Activated CD8-positive, alpha-beta memory T cell treated with anti-CD3 and anti-CD28 coated beads for 48 hours (primary cell): ENCODE results near the gene ZNF497.
A peak's percentile ranks its signal among the peaks of the same experiment; 100 is the strongest.

ENCODE experiments used
- DNase-seq, 3 experiments: peaks; one replicate each; pipeline ENCODE4 v3.0.0-alpha.2; 2020; ENCODE audit warnings: low read depth in 2 of 3, low spot score in 2 of 3

ZNF497 gene

GRCh38 chr19:58367698-58368454 is 5.3 kb upstream of the ZNF497 start:
- no peak for DNase-seq

GRCh38 chr19:58366585-58367430 is 4.3 kb upstream of the ZNF497 start:
- DNase-seq: no peak

- no peak for DNase-seq
Observed at GRCh38 chr19:58364146-58364545, 1.6 kb upstream of the ZNF497 start.

- peak in 2 of 3 experiments; percentile 27 to 59 for DNase-seq
Observed at GRCh38 chr19:58361900-58362271, 665 bp downstream of the ZNF497 start.

GRCh38 chr19:58357481-58358145 is 4.9 kb downstream of the ZNF497 start:
- DNase-seq: no peak

- DNase-seq: no peak
Observed at GRCh38 chr19:58356766-58357480, 5.6 kb downstream of the ZNF497 start.

- DNase-seq: peak in 1 of 3 experiments; percentile 18
Observed at GRCh38 chr19:58355908-58356765, 6.4 kb downstream of the ZNF497 start.

GRCh38 chr19:58355215-58355796 is 7.2 kb downstream of the ZNF497 start:
- no peak for DNase-seq

- no peak for DNase-seq
Observed at GRCh38 chr19:58354478-58355030, 8.0 kb downstream of the ZNF497 start.

GRCh38 chr19:58353717-58354477 is 8.7 kb downstream of the ZNF497 start:
- no peak for DNase-seq

GRCh38 chr19:58352760-58353671 is 9.5 kb downstream of the ZNF497 start, which contains the start of gene A1BG:
A1BG (minus strand) TSS chr19:58353492; CDS start chr19:58353437, 55 bp downstream.
- no peak for DNase-seq

GRCh38 chr19:58351990-58352755 is 10.4 kb downstream of the ZNF497 start:
- no peak for DNase-seq

GRCh38 chr19:58351558-58351878 is 11.0 kb downstream of the ZNF497 start:
- no peak for DNase-seq

GRCh38 chr19:58350871-58351557 is 11.5 kb downstream of the ZNF497 start:
- DNase-seq: no peak

GRCh38 chr19:58350001-58350861 is 12.3 kb downstream of the ZNF497 start:
- DNase-seq: no peak
